ENCODE results near the gene GPC3.

GRCh38 chrX:133921086-133921485 is 64.3 kb downstream of the GPC3 start:
- TF ChIP-seq CTCF (IDR thresholded peaks at IDR 0.05) (no peak), POLR2A (IDR thresholded peaks at IDR 0.05) (no peak)
